OCI-LY7 (cell line): ENCODE results near the gene DENND4A. TPM values are rescaled to one million over a fixed set of nuclear protein-coding genes. Genes with fewer than 3 reads are reported as not detected.

Experiments used
- BruUV-seq: library from RNA; stranded (reverse); fragments of 400-500 nt; replicated peaks from 2 replicates; lab custom pipeline; 2021; lab: Mats Ljungman, UMichigan
- CTCF ChIA-PET: fragments of 300-600 bp; sonication (Branson Sonifier 250); formaldehyde crosslinking; loops from one replicate; lab custom pipeline; 2022; ENCODE audit warnings: antibody characterized with exemption; ENCODE audit not compliant: unreplicated experiment; lab: Charles Lee
- POLR2A ChIA-PET: fragments of 300-600 bp; sonication (Branson Sonifier 250); formaldehyde crosslinking; loops from one replicate; lab custom pipeline; 2022; ENCODE audit warnings: antibody characterized with exemption; lab: Charles Lee
- DNase-seq: peaks from one replicate; pipeline ENCODE4 v3.0.0-alpha.2; 2015; ENCODE audit warnings: low spot score
- H2AFZ ChIP-seq: fragments of 200-600 bp; sonication (generic), shearing (Covaris generic); 2 replicates; pipeline ENCODE4 v1.6.1; 2014; ENCODE audit warnings: mild to moderate bottlenecking, antibody characterized with exemption, low read length, moderate library complexity
- H3K27ac ChIP-seq: fragments of 200-600 bp; sonication (generic); 2 replicates; pipeline ENCODE4 v1.5.1; 2014; ENCODE audit warnings: mixed run types, low read depth, mild to moderate bottlenecking, moderate library complexity, low read length, inconsistent platforms; ENCODE audit not compliant: poor library complexity, severe bottlenecking
- H3K36me3 ChIP-seq: fragments of 200-600 bp; sonication (generic); 2 replicates; pipeline ENCODE4 v1.6.1; 2014; ENCODE audit warnings: mild to moderate bottlenecking, antibody characterized with exemption, low read length, moderate library complexity, mixed read lengths; ENCODE audit not compliant: insufficient read depth
- H3K4me1 ChIP-seq: fragments of 200-600 bp; sonication (generic); 2 replicates; pipeline ENCODE4 v1.5.1; 2014; ENCODE audit warnings: mild to moderate bottlenecking, low read length; ENCODE audit not compliant: insufficient read depth, poor library complexity, severe bottlenecking
- H3K4me2 ChIP-seq: fragments of 200-600 bp; sonication (generic); 2 replicates; pipeline ENCODE4 v1.6.1; 2014; ENCODE audit warnings: mild to moderate bottlenecking, low read length
- H3K4me3 ChIP-seq: fragments of 200-600 bp; sonication (generic); 2 replicates; pipeline ENCODE4 v1.5.1; 2014; ENCODE audit warnings: mild to moderate bottlenecking, low read depth, low read length; ENCODE audit not compliant: poor library complexity, severe bottlenecking
- H3K79me2 ChIP-seq: fragments of 200-600 bp; sonication (generic); 2 replicates; pipeline ENCODE4 v1.6.1; 2016; ENCODE audit warnings: low read depth, mild to moderate bottlenecking, low read length, moderate library complexity, mixed read lengths; ENCODE audit not compliant: insufficient read depth
- H3K9me2 ChIP-seq: fragments of 200-600 bp; sonication (generic); 2 replicates; pipeline ENCODE4 v1.6.1; 2016; ENCODE audit warnings: mild to moderate bottlenecking, low read length, mixed read lengths; ENCODE audit not compliant: insufficient read depth
- H3K9me3 ChIP-seq: fragments of 200-600 bp; sonication (generic); 2 replicates; pipeline ENCODE4 v1.6.1; 2014; ENCODE audit warnings: mild to moderate bottlenecking, mixed run types, low read length, mixed read lengths
- H4K20me1 ChIP-seq: fragments of 200-600 bp; sonication (generic); 2 replicates; pipeline ENCODE4 v1.6.1; 2014; ENCODE audit warnings: mild to moderate bottlenecking, antibody characterized with exemption, low read length, moderate library complexity, mixed read lengths; ENCODE audit not compliant: insufficient read depth
- EZH2phosphoT487 ChIP-seq: fragments of 200-600 bp; sonication (generic); IDR thresholded peaks from 2 replicates; pipeline ENCODE4 v1.6.1; 2018; ENCODE audit warnings: low read depth, borderline replicate concordance, mild to moderate bottlenecking, mixed run types, antibody characterized with exemption, low read length, moderate library complexity, mixed read lengths
- intact Hi-C: fragments of 100-400 bp; cut with micrococcal nuclease; formaldehyde crosslinking; loops from one replicate; pipeline ENCODE4 v1.10.0; 2022; ENCODE audit not compliant: unreplicated experiment
- total RNA-seq, 2 experiments: library from RNA; depleted of rRNA in 1 of 2; stranded (reverse); fragments of >200 nt in 1 of 2; shearing (Covaris generic) in 1 of 2; gene quantifications; 2 replicates each; pipeline ENCODE4 v1.2.3, GENCODE V29; 2014 to 2022
- TF ChIP-seq, protein P1 (sequence below): fragments of 200-600 bp; sonication (generic); conservative IDR thresholded peaks from 2 replicates; pipeline ENCODE4 v1.5.1; 2014; ENCODE audit warnings: mild to moderate bottlenecking, antibody characterized with exemption, low read length, moderate library complexity, mixed read lengths

Gene DENND4A
- total RNA-seq, 2 experiments from 2014 or later: 42.7 to 86.5 TPM

DNA sequence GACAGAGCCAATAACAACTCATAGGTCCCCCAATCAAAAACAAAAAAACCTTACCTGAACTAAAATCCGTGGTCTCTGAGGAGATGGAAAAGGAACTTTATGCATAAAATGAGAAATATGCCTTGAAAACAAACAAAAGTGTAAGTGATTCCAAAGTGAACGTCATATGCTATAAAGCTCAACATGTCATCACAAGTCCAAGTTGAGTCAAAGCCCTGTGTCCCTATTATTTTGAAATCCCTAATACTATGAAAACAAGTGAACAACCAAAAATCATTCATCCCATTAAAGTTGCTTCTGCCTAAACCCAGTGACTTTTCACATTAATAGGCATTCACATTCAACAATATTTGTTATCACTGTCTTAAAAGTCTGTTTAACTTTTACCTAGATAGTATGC is 59.4 kb downstream of the DENND4A start:
- H2AFZ ChIP-seq: no peak overlapping the region
- ChIA-PET CTCF (no interaction called here), POLR2A (no interaction called here)
- no peak for TF ChIP-seq EZH2phosphoT487
- TF ChIP-seq, protein P1, sequence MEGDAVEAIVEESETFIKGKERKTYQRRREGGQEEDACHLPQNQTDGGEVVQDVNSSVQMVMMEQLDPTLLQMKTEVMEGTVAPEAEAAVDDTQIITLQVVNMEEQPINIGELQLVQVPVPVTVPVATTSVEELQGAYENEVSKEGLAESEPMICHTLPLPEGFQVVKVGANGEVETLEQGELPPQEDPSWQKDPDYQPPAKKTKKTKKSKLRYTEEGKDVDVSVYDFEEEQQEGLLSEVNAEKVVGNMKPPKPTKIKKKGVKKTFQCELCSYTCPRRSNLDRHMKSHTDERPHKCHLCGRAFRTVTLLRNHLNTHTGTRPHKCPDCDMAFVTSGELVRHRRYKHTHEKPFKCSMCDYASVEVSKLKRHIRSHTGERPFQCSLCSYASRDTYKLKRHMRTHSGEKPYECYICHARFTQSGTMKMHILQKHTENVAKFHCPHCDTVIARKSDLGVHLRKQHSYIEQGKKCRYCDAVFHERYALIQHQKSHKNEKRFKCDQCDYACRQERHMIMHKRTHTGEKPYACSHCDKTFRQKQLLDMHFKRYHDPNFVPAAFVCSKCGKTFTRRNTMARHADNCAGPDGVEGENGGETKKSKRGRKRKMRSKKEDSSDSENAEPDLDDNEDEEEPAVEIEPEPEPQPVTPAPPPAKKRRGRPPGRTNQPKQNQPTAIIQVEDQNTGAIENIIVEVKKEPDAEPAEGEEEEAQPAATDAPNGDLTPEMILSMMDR: no peak
- no peaks in the 10 kb centered on the region for H3K9me2 ChIP-seq
- DNase-seq: no peak
- peaks cover 83% of the 10 kb centered on the region for H3K36me3 ChIP-seq
- H3K4me1 ChIP-seq: no peaks in the 10 kb centered on the region
- H3K4me2 ChIP-seq: no peak overlapping the region
- H3K9me3 ChIP-seq: no peaks in the 10 kb centered on the region
- H3K4me3 ChIP-seq: no peak overlapping the region
- no peaks in the 10 kb centered on the region for H4K20me1 ChIP-seq
- BruUV-seq: no TSS peak
- no peak overlapping the region for H3K27ac ChIP-seq
- intact Hi-C loops: no loop called here
- no peaks in the 10 kb centered on the region for H3K79me2 ChIP-seq

DNA sequence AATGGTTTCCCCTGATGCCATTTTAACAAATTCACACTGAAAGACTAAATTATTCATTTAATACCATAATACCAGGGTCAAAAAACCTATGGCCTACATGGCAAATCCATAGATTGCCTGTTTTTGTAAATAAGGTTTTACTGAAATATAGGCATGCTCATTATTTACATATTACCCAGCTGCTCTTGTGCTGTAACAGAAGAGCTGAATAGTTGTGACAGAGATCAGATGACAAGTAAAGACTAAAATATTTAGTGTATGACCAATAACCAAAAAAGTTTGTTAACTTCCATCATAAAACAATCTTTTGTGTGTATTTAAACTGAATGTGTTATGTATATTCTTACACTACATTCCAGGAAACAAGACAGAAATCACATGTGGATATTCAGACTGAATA is 60.2 kb downstream of the DENND4A start:
- DNase-seq: no peak
- intact Hi-C loops: no loop called here
- H3K4me3 ChIP-seq: no peak overlapping the region
- H3K9me3 ChIP-seq: no peaks in the 10 kb centered on the region
- H3K4me1 ChIP-seq: no peaks in the 10 kb centered on the region
- H3K36me3 ChIP-seq: peaks cover 84% of the 10 kb centered on the region
- ChIA-PET POLR2A (no interaction called here), CTCF (no interaction called here)
- no TSS peak for BruUV-seq
- no peak overlapping the region for H3K27ac ChIP-seq
- no peaks in the 10 kb centered on the region for H3K79me2 ChIP-seq
- no peaks in the 10 kb centered on the region for H4K20me1 ChIP-seq
- H3K9me2 ChIP-seq: no peaks in the 10 kb centered on the region
- TF ChIP-seq, protein P1: no peak
- TF ChIP-seq EZH2phosphoT487: no peak
- H3K4me2 ChIP-seq: no peak overlapping the region
- H2AFZ ChIP-seq: no peak overlapping the region

- H3K27ac ChIP-seq: no peak overlapping the region
- CTCF ChIA-PET: no interaction called here
- H3K9me2 ChIP-seq: no peaks in the 10 kb centered on the region
- H2AFZ ChIP-seq: no peak overlapping the region
- H3K79me2 ChIP-seq: no peaks in the 10 kb centered on the region
- intact Hi-C loops: no loop called here
- H4K20me1 ChIP-seq: no peaks in the 10 kb centered on the region
- H3K9me3 ChIP-seq: peaks cover 5% of the 10 kb centered on the region; the same call in 1 of the 2 replicates
- no peak for TF ChIP-seq EZH2phosphoT487
- TF ChIP-seq, protein P1: no peak
- BruUV-seq: no TSS peak
- H3K4me1 ChIP-seq: no peaks in the 10 kb centered on the region
- H3K36me3 ChIP-seq: peaks cover 84% of the 10 kb centered on the region
- POLR2A ChIA-PET: interaction anchor here (0.6 to 1.0 kb wide), 6 partner anchors 9 to 545 kb away, joined by 3 to 6 read pairs (median 4); partner anchors contain the start of gene CLPX
- no peak overlapping the region for H3K4me2 ChIP-seq
- no peak for DNase-seq
- no peak overlapping the region for H3K4me3 ChIP-seq
Measured at GRCh38 chr15:65730549-65731172, 61.4 kb downstream of the DENND4A start.
